ENCODE measurements around the gene ACTL8.

ACTL8 gene

DNA sequence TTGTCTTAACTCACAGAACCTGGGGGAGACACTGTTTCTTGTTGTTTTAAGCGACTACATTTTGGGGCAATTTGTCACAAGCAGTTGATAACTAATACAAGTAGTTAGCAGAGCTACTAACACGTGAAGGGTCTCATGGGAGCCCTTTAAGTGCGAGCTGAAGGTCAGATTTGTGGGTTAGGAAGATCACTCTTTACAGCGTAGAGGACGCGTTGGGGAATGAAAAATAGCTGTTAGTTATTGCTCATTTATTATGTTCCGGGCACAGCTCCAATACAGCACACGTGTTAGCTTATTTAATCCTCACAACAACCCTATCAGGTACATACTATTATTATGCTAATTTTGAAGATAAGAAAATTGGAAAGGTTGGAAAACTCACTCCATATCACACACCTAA lies 95.9 kb downstream of the ACTL8 start:
- TF ChIP-seq CREB1 (IDR thresholded peaks at IDR 0.05; ENCODE audit: low read depth), result no peak
- TF ChIP-seq, protein P1, sequence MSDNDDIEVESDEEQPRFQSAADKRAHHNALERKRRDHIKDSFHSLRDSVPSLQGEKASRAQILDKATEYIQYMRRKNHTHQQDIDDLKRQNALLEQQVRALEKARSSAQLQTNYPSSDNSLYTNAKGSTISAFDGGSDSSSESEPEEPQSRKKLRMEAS (IDR thresholded peaks at IDR 0.05), result no peak
- TF ChIP-seq RAD21 (IDR thresholded peaks at IDR 0.05; ENCODE audit: low read depth), result no peak

GRCh38 chr1:17852383-17852782 lies 97.2 kb downstream of the ACTL8 start:
- TF ChIP-seq CREB1 (IDR thresholded peaks at IDR 0.05; ENCODE audit: low read depth), result no peak
- TF ChIP-seq TEAD4 (IDR thresholded peaks at IDR 0.05), result no peak
- TF ChIP-seq EGR1 (IDR thresholded peaks at IDR 0.05), result no peak
- TF ChIP-seq, protein P1 (IDR thresholded peaks at IDR 0.05), result no peak
- TF ChIP-seq YY1 (IDR thresholded peaks at IDR 0.05; ENCODE audit: low read depth), result no peak
- no peak for TF ChIP-seq TCF12 (IDR thresholded peaks at IDR 0.05; ENCODE audit: low read depth)
- TF ChIP-seq NFIC (IDR thresholded peaks at IDR 0.05), result no peak
- TF ChIP-seq REST (IDR thresholded peaks at IDR 0.05; ENCODE audit: low read depth), result no peak
- no peak for TF ChIP-seq ZBTB7A (IDR thresholded peaks at IDR 0.05; ENCODE audit: low read depth)
- TF ChIP-seq EP300 (IDR thresholded peaks at IDR 0.05; ENCODE audit: borderline replicate concordance), result no peak
- TF ChIP-seq, protein P2, sequence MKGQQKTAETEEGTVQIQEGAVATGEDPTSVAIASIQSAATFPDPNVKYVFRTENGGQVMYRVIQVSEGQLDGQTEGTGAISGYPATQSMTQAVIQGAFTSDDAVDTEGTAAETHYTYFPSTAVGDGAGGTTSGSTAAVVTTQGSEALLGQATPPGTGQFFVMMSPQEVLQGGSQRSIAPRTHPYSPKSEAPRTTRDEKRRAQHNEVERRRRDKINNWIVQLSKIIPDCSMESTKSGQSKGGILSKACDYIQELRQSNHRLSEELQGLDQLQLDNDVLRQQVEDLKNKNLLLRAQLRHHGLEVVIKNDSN (IDR thresholded peaks at IDR 0.05), result no peak
- no peak for TF ChIP-seq TAF1 (IDR thresholded peaks at IDR 0.05; ENCODE audit: low read depth)

- no peak for TF ChIP-seq YY1 (IDR thresholded peaks at IDR 0.05; ENCODE audit: low read depth)
- TF ChIP-seq CEBPB (IDR thresholded peaks at IDR 0.05), result no peak
- TF ChIP-seq TEAD4 (IDR thresholded peaks at IDR 0.05), result no peak
- TF ChIP-seq ZBTB7A (IDR thresholded peaks at IDR 0.05; ENCODE audit: low read depth), result no peak
These were observed 98.3 kb downstream of the ACTL8 start for GRCh38 chr1:17853241-17853935.

DNA sequence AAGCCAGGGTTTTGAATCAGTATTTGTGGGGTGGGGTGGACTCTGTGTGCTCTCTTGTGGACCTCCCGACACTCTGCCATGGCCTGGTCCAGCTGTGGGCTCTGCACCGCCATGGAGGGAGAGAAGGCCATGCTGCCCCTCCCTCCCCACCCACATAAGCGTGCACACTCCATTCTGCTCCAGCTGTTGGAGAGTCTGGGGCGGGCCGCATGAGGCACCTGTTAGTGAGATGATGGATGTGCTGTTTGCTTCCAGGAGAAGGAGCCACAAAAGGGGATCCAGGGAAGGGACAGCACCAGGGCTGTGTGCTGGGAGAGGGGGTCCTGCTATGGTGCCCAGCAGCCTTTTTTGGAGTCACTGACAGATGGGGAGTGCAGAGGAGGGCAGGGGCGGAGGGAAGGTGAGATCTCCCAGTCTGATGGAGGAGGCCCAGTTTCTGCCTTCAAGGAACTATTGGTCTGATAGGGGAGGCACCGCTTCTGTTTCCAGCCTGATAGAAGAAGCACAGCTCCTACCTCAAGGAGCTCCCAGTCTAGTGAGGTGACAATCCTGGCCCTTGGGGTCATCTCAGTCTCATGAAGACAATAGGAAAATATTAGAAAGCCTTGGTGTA lies 101.5 kb downstream of the ACTL8 start:
- no peak for TF ChIP-seq RAD21 (IDR thresholded peaks at IDR 0.05; ENCODE audit: low read depth)
- TF ChIP-seq TCF12 (IDR thresholded peaks at IDR 0.05; ENCODE audit: low read depth), result no peak
- no peak for TF ChIP-seq REST (IDR thresholded peaks at IDR 0.05; ENCODE audit: low read depth)
- no peak for TF ChIP-seq EP300 (IDR thresholded peaks at IDR 0.05; ENCODE audit: borderline replicate concordance)
- no peak for TF ChIP-seq TEAD4 (IDR thresholded peaks at IDR 0.05)
- TF ChIP-seq YY1 (IDR thresholded peaks at IDR 0.05; ENCODE audit: low read depth), result no peak
- no peak for TF ChIP-seq CEBPB (IDR thresholded peaks at IDR 0.05)
- TF ChIP-seq FOXM1 (IDR thresholded peaks at IDR 0.05; ENCODE audit: borderline replicate concordance, low read depth), result no peak
- no peak for TF ChIP-seq CREB1 (IDR thresholded peaks at IDR 0.05; ENCODE audit: low read depth)
- no peak for TF ChIP-seq TAF1 (IDR thresholded peaks at IDR 0.05; ENCODE audit: low read depth)
- no peak for TF ChIP-seq EGR1 (IDR thresholded peaks at IDR 0.05)

DNA sequence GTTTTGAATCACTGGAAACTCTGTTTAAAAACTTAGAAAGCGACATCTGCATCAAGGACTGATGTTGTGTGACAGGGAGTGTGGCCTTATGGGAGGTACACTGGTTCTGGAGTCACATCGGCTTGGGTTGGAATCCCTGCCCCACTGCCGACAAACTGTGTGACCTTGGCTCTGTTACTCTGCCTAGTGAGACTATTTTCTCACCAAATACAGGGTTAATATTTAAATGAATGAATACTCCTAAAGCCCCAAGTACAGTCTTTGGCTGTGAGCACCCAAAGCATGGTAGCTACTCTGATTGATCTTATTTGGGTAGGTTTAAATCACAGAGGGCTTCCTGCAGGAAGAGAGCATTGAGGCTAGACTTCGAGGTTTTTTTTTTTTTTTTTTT lies 102.0 kb downstream of the ACTL8 start:
- no peak for TF ChIP-seq TAF1 (IDR thresholded peaks at IDR 0.05; ENCODE audit: low read depth)
- TF ChIP-seq EP300 (IDR thresholded peaks at IDR 0.05; ENCODE audit: borderline replicate concordance), result no peak
- no peak for TF ChIP-seq CREB1 (IDR thresholded peaks at IDR 0.05; ENCODE audit: low read depth)
- no peak for TF ChIP-seq REST (IDR thresholded peaks at IDR 0.05; ENCODE audit: low read depth)
- TF ChIP-seq EGR1 (IDR thresholded peaks at IDR 0.05), result no peak
- no peak for TF ChIP-seq TCF12 (IDR thresholded peaks at IDR 0.05; ENCODE audit: low read depth)
- no peak for TF ChIP-seq ZBTB7A (IDR thresholded peaks at IDR 0.05; ENCODE audit: low read depth)
- no peak for TF ChIP-seq YY1 (IDR thresholded peaks at IDR 0.05; ENCODE audit: low read depth)
- TF ChIP-seq CEBPB (IDR thresholded peaks at IDR 0.05), result no peak
- no peak for TF ChIP-seq RAD21 (IDR thresholded peaks at IDR 0.05; ENCODE audit: low read depth)
- no peak for TF ChIP-seq FOXM1 (IDR thresholded peaks at IDR 0.05; ENCODE audit: borderline replicate concordance, low read depth)
- TF ChIP-seq, protein P2 (IDR thresholded peaks at IDR 0.05), result no peak
- TF ChIP-seq, protein P1 (IDR thresholded peaks at IDR 0.05), result no peak
- no peak for TF ChIP-seq TEAD4 (IDR thresholded peaks at IDR 0.05)
- TF ChIP-seq NFIC (IDR thresholded peaks at IDR 0.05), result no peak

Data from Ishikawa (cell line).